Type B pancreatic cell (in vitro differentiated cells): ENCODE results near the gene PPP1R3G. TPM values are rescaled to one million over a fixed set of nuclear protein-coding genes. Genes with fewer than 3 reads are reported as not detected.

Experiments
- DNase-seq: peaks from one replicate; pipeline ENCODE4 v3.0.0; 2021; ENCODE audit warnings: mixed read lengths; ENCODE audit not compliant: unreplicated experiment; ENCODE audit errors: extremely low spot score
- H3K27ac Mint-ChIP-seq: 2 replicates; pipeline ENCODE4 v1.8.0; 2021; ENCODE audit warnings: mild to moderate bottlenecking, mixed read lengths
- H3K27me3 Mint-ChIP-seq: 2 replicates; pipeline ENCODE4 v1.8.0; 2021; ENCODE audit warnings: mixed read lengths
- H3K36me3 Mint-ChIP-seq: 2 replicates; pipeline ENCODE4 v1.8.0; 2021; ENCODE audit warnings: mixed read lengths
- H3K4me1 Mint-ChIP-seq: one replicate; pipeline ENCODE4 v1.8.0; 2021; ENCODE audit warnings: mixed read lengths; ENCODE audit not compliant: unreplicated experiment
- H3K4me3 Mint-ChIP-seq: 2 replicates; pipeline ENCODE4 v1.8.0; 2021; ENCODE audit warnings: mild to moderate bottlenecking, mixed read lengths
- H3K9me3 Mint-ChIP-seq: 2 replicates; pipeline ENCODE4 v1.8.0; 2021; ENCODE audit warnings: mixed read lengths
- total RNA-seq: library from RNA; stranded (reverse); gene quantifications from 2 replicates; pipeline ENCODE4 v1.2.1, GENCODE V29; 2021; ENCODE audit warnings: low replicate concordance
- TF ChIP-seq, protein P1 (sequence below): fragments of 200-600 bp; sonication (generic); conservative IDR thresholded peaks from 2 replicates; pipeline ENCODE4 v1.5.0; 2021; ENCODE audit warnings: antibody characterized with exemption, mild to moderate bottlenecking

PPP1R3G gene
- total RNA-seq, 1 donor from 2014 or later: 0.19 TPM

DNA sequence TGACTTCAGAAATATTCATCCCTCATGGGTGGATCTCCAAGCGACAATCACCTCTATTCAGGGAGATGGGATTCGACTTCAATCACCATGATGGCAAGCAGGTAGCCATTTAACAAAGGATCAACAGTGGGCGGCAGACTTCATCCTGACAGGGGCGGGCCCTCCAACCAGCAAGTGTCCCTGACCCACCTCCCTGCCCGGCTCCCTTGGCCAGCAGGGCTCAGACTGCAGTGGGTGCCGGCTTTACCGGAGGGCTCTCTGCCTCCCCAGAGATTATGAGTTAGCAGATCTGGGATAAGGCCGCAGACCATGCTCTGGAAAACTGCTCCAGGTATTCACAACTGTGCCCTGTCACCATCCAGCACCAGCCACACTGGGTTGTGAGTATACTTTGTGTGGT lies 39.4 kb downstream of the PPP1R3G start:
- peaks cover 3% of the 10 kb centered on the region for H3K36me3 Mint-ChIP-seq
- peaks cover 5% of the 10 kb centered on the region for H3K4me1 Mint-ChIP-seq
- peaks cover 6% of the 10 kb centered on the region for H3K9me3 Mint-ChIP-seq
- TF ChIP-seq, protein P1, sequence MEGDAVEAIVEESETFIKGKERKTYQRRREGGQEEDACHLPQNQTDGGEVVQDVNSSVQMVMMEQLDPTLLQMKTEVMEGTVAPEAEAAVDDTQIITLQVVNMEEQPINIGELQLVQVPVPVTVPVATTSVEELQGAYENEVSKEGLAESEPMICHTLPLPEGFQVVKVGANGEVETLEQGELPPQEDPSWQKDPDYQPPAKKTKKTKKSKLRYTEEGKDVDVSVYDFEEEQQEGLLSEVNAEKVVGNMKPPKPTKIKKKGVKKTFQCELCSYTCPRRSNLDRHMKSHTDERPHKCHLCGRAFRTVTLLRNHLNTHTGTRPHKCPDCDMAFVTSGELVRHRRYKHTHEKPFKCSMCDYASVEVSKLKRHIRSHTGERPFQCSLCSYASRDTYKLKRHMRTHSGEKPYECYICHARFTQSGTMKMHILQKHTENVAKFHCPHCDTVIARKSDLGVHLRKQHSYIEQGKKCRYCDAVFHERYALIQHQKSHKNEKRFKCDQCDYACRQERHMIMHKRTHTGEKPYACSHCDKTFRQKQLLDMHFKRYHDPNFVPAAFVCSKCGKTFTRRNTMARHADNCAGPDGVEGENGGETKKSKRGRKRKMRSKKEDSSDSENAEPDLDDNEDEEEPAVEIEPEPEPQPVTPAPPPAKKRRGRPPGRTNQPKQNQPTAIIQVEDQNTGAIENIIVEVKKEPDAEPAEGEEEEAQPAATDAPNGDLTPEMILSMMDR: no peak
- no peak for DNase-seq
- H3K27ac Mint-ChIP-seq: no peak overlapping the region
- H3K27me3 Mint-ChIP-seq: no peaks in the 10 kb centered on the region
- H3K4me3 Mint-ChIP-seq: no peak overlapping the region

DNA sequence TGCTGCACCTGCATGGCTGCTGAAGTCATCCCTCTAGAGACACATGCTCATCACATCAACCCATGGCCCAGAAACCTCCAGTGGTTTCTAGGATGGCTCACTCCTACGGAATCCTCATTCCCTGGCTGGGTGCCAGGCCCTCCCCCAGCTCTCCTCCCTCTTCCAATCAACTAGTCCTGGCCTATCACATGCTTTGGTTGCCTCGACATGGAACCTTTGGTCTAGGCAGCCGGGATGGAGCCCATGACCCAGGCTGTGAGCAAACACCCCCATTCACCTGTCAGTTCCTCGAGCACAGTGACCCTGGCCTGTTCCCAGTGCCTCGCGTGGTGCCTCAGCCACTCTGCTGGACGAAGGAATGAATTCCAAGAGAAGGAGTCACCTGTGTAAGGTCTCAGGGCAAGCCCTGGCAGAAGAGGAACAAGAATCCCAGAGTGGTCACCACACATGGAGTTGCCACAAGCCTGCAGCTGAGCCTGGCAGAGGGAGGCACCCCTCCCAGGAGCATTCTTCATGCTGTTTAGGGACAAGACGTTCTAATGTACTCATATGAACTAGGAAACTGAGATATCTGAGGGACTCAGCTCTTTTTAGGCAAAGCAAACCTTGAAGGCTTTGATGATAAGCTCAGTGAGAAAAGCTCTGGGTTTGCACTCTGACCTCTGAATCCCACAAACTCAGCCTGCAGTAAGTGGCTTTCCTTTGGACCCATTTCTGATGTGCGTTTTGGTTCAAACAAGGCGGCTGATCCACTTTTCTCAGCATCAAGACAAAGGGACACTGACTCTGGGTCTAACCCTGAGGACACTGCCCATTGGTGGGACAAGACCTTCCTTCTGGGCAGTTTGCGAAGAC lies 40.2 kb downstream of the PPP1R3G start:
- DNase-seq: no peak
- Mint-ChIP-seq H3K9me3 (peaks cover 6% of the 10 kb centered on the region), H3K27me3 (no peaks in the 10 kb centered on the region), H3K36me3 (peaks cover 3% of the 10 kb centered on the region), H3K4me3 (no peak overlapping the region), H3K27ac (no peak overlapping the region), H3K4me1 (peaks cover 5% of the 10 kb centered on the region)
- TF ChIP-seq, protein P1: no peak

DNA sequence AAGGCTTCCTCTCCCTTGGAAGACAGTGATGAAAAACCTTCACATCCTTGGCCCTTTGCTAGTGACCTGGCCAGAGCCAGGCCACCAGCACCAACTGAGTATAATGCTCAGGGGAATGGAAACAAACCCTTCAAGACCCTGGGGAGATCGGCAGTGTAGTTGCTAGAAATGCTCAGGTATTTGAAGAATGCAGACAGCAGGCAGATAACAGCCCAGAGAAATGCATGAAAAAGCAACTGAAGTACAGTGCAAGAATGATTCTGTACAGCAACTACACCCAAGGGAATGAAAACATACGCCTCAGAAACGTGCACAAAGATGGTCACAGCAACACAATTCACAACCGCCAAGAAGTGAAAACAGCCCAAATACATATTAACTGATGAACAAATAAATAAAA lies 41.1 kb downstream of the PPP1R3G start:
- peaks cover 3% of the 10 kb centered on the region for H3K36me3 Mint-ChIP-seq
- TF ChIP-seq, protein P1: no peak
- H3K4me1 Mint-ChIP-seq: peaks cover 5% of the 10 kb centered on the region
- DNase-seq: no peak
- H3K27me3 Mint-ChIP-seq: no peaks in the 10 kb centered on the region
- H3K4me3 Mint-ChIP-seq: no peak overlapping the region
- no peak overlapping the region for H3K27ac Mint-ChIP-seq
- H3K9me3 Mint-ChIP-seq: peaks cover 6% of the 10 kb centered on the region

DNA sequence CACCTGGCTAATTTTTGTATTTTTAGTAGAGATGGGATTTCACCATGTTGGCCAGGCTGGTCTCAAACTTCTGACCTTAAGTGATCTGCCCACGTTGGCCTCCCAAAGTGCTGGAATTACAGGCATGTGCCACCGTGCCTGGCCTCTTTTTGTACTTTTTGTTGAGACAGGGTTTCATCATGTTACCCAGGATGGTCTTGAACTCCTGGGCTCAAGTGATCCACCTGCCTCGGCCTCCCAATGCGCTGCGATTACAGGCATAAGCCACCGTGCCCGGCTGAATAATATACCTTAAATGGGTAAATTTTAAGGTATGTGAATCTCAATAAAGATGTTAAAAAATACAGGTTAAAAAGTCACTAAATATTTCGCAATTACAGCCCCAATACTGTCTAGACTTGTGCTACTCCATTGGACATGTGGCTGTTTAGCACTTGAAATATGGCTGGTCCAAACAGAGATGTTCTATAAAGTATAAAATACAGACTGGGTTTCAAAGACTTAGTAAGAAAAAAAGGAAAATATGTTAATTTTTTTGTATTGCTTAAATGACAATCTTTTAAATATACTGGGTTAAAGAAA lies 42.1 kb downstream of the PPP1R3G start:
- TF ChIP-seq, protein P1: no peak
- Mint-ChIP-seq H3K36me3 (peaks cover 3% of the 10 kb centered on the region), H3K4me1 (peaks cover 5% of the 10 kb centered on the region)

DNA sequence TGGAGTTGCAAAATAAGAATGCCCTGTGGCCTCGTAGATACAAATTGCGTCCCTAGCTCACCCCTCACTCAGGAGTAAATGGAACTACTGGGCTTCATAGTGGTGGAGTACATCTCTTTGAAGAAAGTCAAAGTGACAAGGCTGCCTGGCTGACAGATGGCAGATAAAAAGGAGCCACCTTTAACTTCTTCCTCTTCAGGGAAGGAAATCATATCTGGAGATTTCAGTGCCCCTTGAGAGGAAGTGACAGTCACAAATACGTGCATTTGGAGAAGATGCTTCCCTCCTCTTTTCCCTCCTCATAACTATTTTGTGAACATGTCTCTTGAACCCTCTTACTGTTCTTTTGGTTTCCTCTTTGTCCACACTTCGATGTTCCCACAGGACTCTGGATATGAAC lies 43.2 kb downstream of the PPP1R3G start:
- peaks cover 5% of the 10 kb centered on the region for H3K4me1 Mint-ChIP-seq
- TF ChIP-seq, protein P1: no peak
- peaks cover 6% of the 10 kb centered on the region for H3K9me3 Mint-ChIP-seq
- H3K4me3 Mint-ChIP-seq: no peak overlapping the region
- H3K36me3 Mint-ChIP-seq: peaks cover 3% of the 10 kb centered on the region
- no peak overlapping the region for H3K27ac Mint-ChIP-seq
- H3K27me3 Mint-ChIP-seq: no peaks in the 10 kb centered on the region
- DNase-seq: no peak

More for the DNA sequence above, 42.1 kb downstream of the PPP1R3G start:
- Mint-ChIP-seq H3K9me3 (peaks cover 6% of the 10 kb centered on the region), H3K27me3 (no peaks in the 10 kb centered on the region), H3K4me3 (no peak overlapping the region), H3K27ac (no peak overlapping the region)
- no peak for DNase-seq
